Panc1 (cell line): ENCODE results near the gene MRTFA. TPM values are rescaled to one million over a fixed set of nuclear protein-coding genes. Genes with fewer than 3 reads are reported as not detected.

Experiments
- ATAC-seq: fragments of 200-7000 bp; cut with Tn5 transposase; 2 replicates; pipeline ENCODE4 v1.9.1; 2020; ENCODE audit warnings: mild to moderate bottlenecking, moderate library complexity
- BruUV-seq: library from RNA; stranded (reverse); fragments of 400-500 nt; replicated peaks from 2 replicates; lab custom pipeline; 2021; lab: Mats Ljungman, UMichigan
- CTCF ChIA-PET: fragments of 300-600 bp; sonication (Branson Sonifier 250); formaldehyde crosslinking; loops from one replicate; lab custom pipeline; 2022; ENCODE audit warnings: antibody characterized with exemption; lab: Charles Lee
- POLR2A ChIA-PET: fragments of 300-600 bp; sonication (Branson Sonifier 250); formaldehyde crosslinking; loops from one replicate; lab custom pipeline; 2022; ENCODE audit warnings: antibody characterized with exemption; lab: Charles Lee
- DNase-seq: peaks from one replicate; pipeline ENCODE4 v3.0.0-alpha.2; 2010; ENCODE audit warnings: low read depth, low spot score
- H3K27ac ChIP-seq: 2 replicates; pipeline ENCODE4 v1.5.1; 2011; ENCODE audit warnings: mild to moderate bottlenecking, low read length, inconsistent platforms
- H3K27me3 ChIP-seq: fragments of 200-500 bp; sonication (Bioruptor generic); 2 replicates; pipeline ENCODE4 v1.6.0; 2014; ENCODE audit warnings: low read length, inconsistent platforms; ENCODE audit not compliant: control insufficient read depth, insufficient read depth
- H3K36me3 ChIP-seq: fragments of 200-500 bp; sonication (Bioruptor generic); 2 replicates; pipeline ENCODE4 v1.5.1; 2014; ENCODE audit warnings: inconsistent platforms, mild to moderate bottlenecking, low read length, moderate library complexity; ENCODE audit not compliant: control insufficient read depth, insufficient read depth
- H3K4me1 ChIP-seq: 2 replicates; pipeline ENCODE4 v1.5.1; 2011; ENCODE audit warnings: inconsistent platforms, mild to moderate bottlenecking, low read length, moderate library complexity; ENCODE audit not compliant: control insufficient read depth, insufficient read depth
- H3K4me3 ChIP-seq, 2 experiments: 2 replicates each; pipeline ENCODE4 v1.5.1; 2011 to 2012; ENCODE audit warnings: low read depth in 2 of 2, low read length in 2 of 2, mild to moderate bottlenecking in 2 of 2, inconsistent platforms in 1 of 2, moderate library complexity in 1 of 2
- H3K9me3 ChIP-seq: fragments of 200-500 bp; sonication (Bioruptor generic); 2 replicates; pipeline ENCODE4 v1.5.1; 2014; ENCODE audit warnings: low read depth, mild to moderate bottlenecking, inconsistent platforms, low read length, moderate library complexity; ENCODE audit not compliant: control insufficient read depth, insufficient read depth
- CTCF ChIP-seq: fragments of 450-650 bp; IDR thresholded peaks from 2 replicates; pipeline ENCODE4 v1.5.1; 2017; ENCODE audit warnings: mild to moderate bottlenecking
- POLR2AphosphoS5 ChIP-seq: IDR thresholded peaks from 2 replicates; pipeline ENCODE4 v1.6.1; 2012; ENCODE audit warnings: mild to moderate bottlenecking, low read depth, low read length, moderate library complexity
- REST ChIP-seq, 2 experiments: IDR thresholded peaks; 2 replicates each; pipeline ENCODE4 v1.6.1; 2011 to 2012; ENCODE audit warnings: low read depth in 2 of 2, control low read depth in 1 of 2, low read length in 1 of 2, mild to moderate bottlenecking in 1 of 2, moderate library complexity in 1 of 2; ENCODE audit not compliant: insufficient read depth in 1 of 2
- SIN3A ChIP-seq: IDR thresholded peaks from 2 replicates; pipeline ENCODE4 v1.6.1; 2012; ENCODE audit warnings: low read depth, mild to moderate bottlenecking, low read length, moderate library complexity, borderline replicate concordance; ENCODE audit not compliant: insufficient read depth
- TCF7L2 ChIP-seq: IDR thresholded peaks from 2 replicates; pipeline ENCODE4 v1.6.1; 2011; ENCODE audit warnings: mild to moderate bottlenecking, low read depth, low read length, inconsistent platforms
- in situ Hi-C: cut with HindIII; loops from 2 replicates; pipeline ENCODE4 v1.10.0; 2016; ENCODE audit warnings: low sequenced_read_pairs, low pct_unique_long_range_greater_than_20kb
- intact Hi-C: fragments of 100-400 bp; cut with micrococcal nuclease; formaldehyde crosslinking; loops from one replicate; pipeline ENCODE4 v1.10.0; 2022; ENCODE audit not compliant: unreplicated experiment
- total RNA-seq: library from RNA; stranded (reverse); gene quantifications from one replicate; pipeline ENCODE4 v1.2.1, GENCODE V29; 2021; ENCODE audit not compliant: unreplicated experiment

The MRTFA gene
- total RNA-seq, 1 experiment from 2014 or later = 62.1 TPM

GRCh38 chr22:40522141-40522540, 114.4 kb downstream of the MRTFA start:
- Histone ChIP-seq H3K27ac (no peak overlapping the region), H3K36me3 (no peaks in the 10 kb centered on the region; the same call in 1 of the 2 replicates), H3K9me3 (no peaks in the 10 kb centered on the region), H3K4me3 (no peak overlapping the region), H3K27me3 (no peaks in the 10 kb centered on the region), H3K4me1 (peaks cover 25% of the 10 kb centered on the region)
- no peak for ATAC-seq
- intact Hi-C loops = no loop called here
- BruUV-seq = no TSS peak
- CTCF ChIA-PET = no interaction called here
- POLR2A ChIA-PET = no interaction called here
- TF ChIP-seq REST (IDR thresholded peaks at IDR 0.05; ENCODE audit: insufficient read depth in 1 of 2, low read depth in 2 of 2, low read length in 1 of 2) (no peak), POLR2AphosphoS5 (no peak), CTCF (no peak), TCF7L2 (no peak), SIN3A (no peak)
- DNase-seq = no peak
- in situ Hi-C loops = no loop called here

GRCh38 chr22:40521046-40521445, 115.5 kb downstream of the MRTFA start:
- H3K9me3 ChIP-seq = no peaks in the 10 kb centered on the region
- intact Hi-C loops (no loop called here), in situ Hi-C loops (no loop called here)
- CTCF ChIA-PET = no interaction called here
- ATAC-seq (no peak), DNase-seq (no peak)
- H3K36me3 ChIP-seq = no peaks in the 10 kb centered on the region; the same call in 1 of the 2 replicates
- no peak for TF ChIP-seq REST (IDR thresholded peaks at IDR 0.05; ENCODE audit: insufficient read depth in 1 of 2, low read depth in 2 of 2, low read length in 1 of 2)
- no peak for TF ChIP-seq TCF7L2
- no peak for TF ChIP-seq POLR2AphosphoS5
- no peak for TF ChIP-seq CTCF
- TF ChIP-seq SIN3A = no peak
- H3K27me3 ChIP-seq = no peaks in the 10 kb centered on the region
- H3K27ac ChIP-seq = peak overlapping the region; percentile 34; the same call in 1 of the 2 replicates
- H3K4me3 ChIP-seq = no peak overlapping the region
- BruUV-seq = no TSS peak
- POLR2A ChIA-PET = no interaction called here
- H3K4me1 ChIP-seq = peaks cover 18% of the 10 kb centered on the region
